Tibial nerve (tissue), 4 donors: ENCODE measurements around the gene LRSAM1. TPM values are rescaled to one million over a fixed set of nuclear protein-coding genes. Genes with fewer than 3 reads are reported as not detected.

Experiments used
- DNase-seq, 2 donors: peaks; one replicate each; pipeline ENCODE4 v3.0.0-alpha.2; 2019; ENCODE audit warnings: low spot score in 2 of 2
- H3K27ac ChIP-seq, 4 donors: fragments of 200-600 bp; sonication (generic) in 3 of 4; one replicate each; pipeline ENCODE4 v1.5.1; 2017 to 2019; ENCODE audit warnings: mild to moderate bottlenecking in 1 of 4
- H3K27me3 ChIP-seq, 2 donors: fragments of 200-600 bp; sonication (generic) in 1 of 2; one replicate each; pipeline versions ENCODE4 v1.5.1 to v1.6.0; 2017 to 2019
- H3K36me3 ChIP-seq, 3 donors: fragments of 200-600 bp; sonication (generic); one replicate each; pipeline ENCODE4 v1.5.1; 2018 to 2019
- H3K4me1 ChIP-seq, 4 donors: fragments of 200-600 bp; sonication (generic) in 3 of 4; one replicate each; pipeline ENCODE4 v1.5.1; 2017 to 2019
- H3K4me3 ChIP-seq, 4 donors: fragments of 200-600 bp; sonication (generic) in 3 of 4; one replicate each; pipeline ENCODE4 v1.5.1; 2017 to 2019; ENCODE audit warnings: mild to moderate bottlenecking in 1 of 4, moderate library complexity in 1 of 4
- H3K9me3 ChIP-seq, 4 donors: fragments of 200-600 bp; sonication (generic) in 3 of 4; one replicate each; pipeline ENCODE4 v1.5.1; 2017 to 2019
- CTCF ChIP-seq, 5 experiments: fragments of 200-600 bp in 3 of 5; fragments of 450-650 bp in 2 of 5; sonication (generic) in 3 of 5; IDR thresholded peaks; one replicate each; pipeline ENCODE4 v1.5.1; 2016 to 2019; ENCODE audit warnings: antibody characterized with exemption in 5 of 5, mild to moderate bottlenecking in 3 of 5, moderate library complexity in 2 of 5
- EP300 ChIP-seq, 2 donors: sonication (generic); formaldehyde crosslinking; IDR thresholded peaks; one replicate each; pipeline ENCODE4 v1.6.1; 2017; ENCODE audit warnings: antibody characterized with exemption in 2 of 2, mild to moderate bottlenecking in 1 of 2
- POLR2A ChIP-seq, 2 donors: fragments of 450-650 bp; IDR thresholded peaks; one replicate each; pipeline ENCODE4 v1.6.1; 2017; ENCODE audit warnings: antibody characterized with exemption in 2 of 2, mild to moderate bottlenecking in 2 of 2, moderate library complexity in 2 of 2
- WGBS, 2 donors: methylation state at CpG; one replicate each; pipeline ENCODE4 v1.1.5; 2018; 5-methylcytosine and 5-hydroxymethylcytosine counted together
- total RNA-seq, 4 donors: library from RNA; depleted of rRNA; stranded (reverse); fragments of >200 nt; gene quantifications; one replicate each; pipeline ENCODE4 v1.1.0, GENCODE V29; 2016

The LRSAM1 gene
- total RNA-seq, 4 donors from 2014 or later: 18.8 to 44.1 (median 28.3) TPM

GRCh38 chr9:127495884-127496555 is 44.7 kb downstream of the LRSAM1 start:
- DNase-seq: no peak
- peak overlapping the region in 1 of 4 donors; percentile 60 for H3K27ac ChIP-seq
- TF ChIP-seq CTCF (IDR thresholded peaks at IDR 0.05): no peak
- no peak for TF ChIP-seq POLR2A (IDR thresholded peaks at IDR 0.05)
- no peak for TF ChIP-seq EP300 (IDR thresholded peaks at IDR 0.05)
- H3K9me3 ChIP-seq: no peaks in the 10 kb centered on the region
- H3K4me3 ChIP-seq: no peak overlapping the region
- peaks cover 0 to 21% (median 0%) of the 10 kb centered on the region in 4 donors for H3K4me1 ChIP-seq
- WGBS, 2 donors: 81% methylated on average over 9 to 13 of the region's 14 CpGs
- H3K36me3 ChIP-seq: peaks cover 0 to 86% (median 2%) of the 10 kb centered on the region in 3 donors
- H3K27me3 ChIP-seq: no peaks in the 10 kb centered on the region

- H3K36me3 ChIP-seq: peaks cover 0 to 85% (median 2%) of the 10 kb centered on the region in 3 donors
- peaks cover 0 to 21% (median 0%) of the 10 kb centered on the region in 4 donors for H3K4me1 ChIP-seq
- 81 to 85% methylated on average over 7 to 12 of the region's 12 CpGs for WGBS, 2 donors
- H3K27me3 ChIP-seq: no peaks in the 10 kb centered on the region
- no peak overlapping the region for H3K4me3 ChIP-seq
- DNase-seq: no peak
- no peak for TF ChIP-seq CTCF (IDR thresholded peaks at IDR 0.05)
- TF ChIP-seq POLR2A (IDR thresholded peaks at IDR 0.05): no peak
- TF ChIP-seq EP300 (IDR thresholded peaks at IDR 0.05): no peak
- no peaks in the 10 kb centered on the region for H3K9me3 ChIP-seq
- no peak overlapping the region for H3K27ac ChIP-seq
These were observed 45.7 kb downstream of the LRSAM1 start for GRCh38 chr9:127496974-127497373.

GRCh38 chr9:127497656-127498290 is 46.5 kb downstream of the LRSAM1 start:
- no peak for DNase-seq
- TF ChIP-seq POLR2A (IDR thresholded peaks at IDR 0.05) (no peak), CTCF (IDR thresholded peaks at IDR 0.05) (no peak), EP300 (IDR thresholded peaks at IDR 0.05) (no peak)
- Histone ChIP-seq H3K27me3 (no peaks in the 10 kb centered on the region), H3K9me3 (no peaks in the 10 kb centered on the region), H3K4me3 (no peak overlapping the region), H3K4me1 (peaks cover 0 to 21% (median 0%) of the 10 kb centered on the region in 4 donors), H3K36me3 (peaks cover 0 to 84% (median 2%) of the 10 kb centered on the region in 3 donors), H3K27ac (no peak overlapping the region)
- 86 to 87% methylated on average over 13 of the region's 13 CpGs for WGBS, 2 donors

- Histone ChIP-seq H3K27ac (no peak overlapping the region), H3K4me3 (no peak overlapping the region), H3K27me3 (no peaks in the 10 kb centered on the region), H3K4me1 (peaks cover 0 to 21% (median 0%) of the 10 kb centered on the region in 4 donors), H3K9me3 (no peaks in the 10 kb centered on the region), H3K36me3 (peaks cover 0 to 84% (median 2%) of the 10 kb centered on the region in 3 donors)
- TF ChIP-seq POLR2A (IDR thresholded peaks at IDR 0.05): no peak
- TF ChIP-seq CTCF (IDR thresholded peaks at IDR 0.05): no peak
- TF ChIP-seq EP300 (IDR thresholded peaks at IDR 0.05): no peak
- DNase-seq: no peak
- 79 to 85% methylated on average over 5 of the region's 5 CpGs for WGBS, 2 donors
These were observed 47.0 kb downstream of the LRSAM1 start for GRCh38 chr9:127498298-127498697.

GRCh38 chr9:127500399-127500798 is 49.1 kb downstream of the LRSAM1 start:
- WGBS, 2 donors: 79 to 90% methylated on average over 5 to 6 of the region's 6 CpGs
- Histone ChIP-seq H3K36me3 (peaks cover 0 to 81% (median 0%) of the 10 kb centered on the region in 3 donors), H3K27me3 (no peaks in the 10 kb centered on the region), H3K27ac (no peak overlapping the region), H3K4me1 (peaks cover 0 to 19% (median 0%) of the 10 kb centered on the region in 4 donors), H3K9me3 (no peaks in the 10 kb centered on the region), H3K4me3 (no peak overlapping the region)
- DNase-seq: no peak
- TF ChIP-seq POLR2A (IDR thresholded peaks at IDR 0.05): no peak
